Smooth muscle cell (in vitro differentiated cells): Measurements from ENCODE around the gene CHPF. TPM values are rescaled to one million over a fixed set of nuclear protein-coding genes. Genes with fewer than 3 reads are reported as not detected.

Source experiments
- DNase-seq: peaks from one replicate; lab custom pipeline; 2025; ENCODE audit not compliant: unreplicated experiment; lab: John Stamatoyannopoulos, UW
- H2AFZ ChIP-seq: fragments of 200-600 bp; sonication (generic); 2 replicates; pipeline ENCODE4 v1.6.0; 2016; ENCODE audit warnings: antibody characterized with exemption, low read depth, mild to moderate bottlenecking
- H3F3A ChIP-seq: fragments of 200-600 bp; sonication (generic); 2 replicates; pipeline ENCODE4 v1.6.0; 2017; ENCODE audit warnings: antibody characterized with exemption, low read depth
- H3K27ac ChIP-seq: fragments of 200-600 bp; sonication (generic); 2 replicates; pipeline ENCODE4 v1.5.1; 2016; ENCODE audit warnings: low read depth, mild to moderate bottlenecking
- H3K27me3 ChIP-seq: fragments of 200-600 bp; sonication (generic); 2 replicates; pipeline ENCODE4 v1.6.1; 2016; ENCODE audit warnings: low read depth, mild to moderate bottlenecking
- H3K36me3 ChIP-seq: fragments of 200-600 bp; sonication (generic); 2 replicates; pipeline ENCODE4 v1.5.1; 2016; ENCODE audit warnings: low read depth
- H3K4me1 ChIP-seq: fragments of 200-600 bp; sonication (generic); 2 replicates; pipeline ENCODE4 v1.5.1; 2016; ENCODE audit warnings: low read depth
- H3K4me2 ChIP-seq: fragments of 200-600 bp; sonication (generic); 2 replicates; pipeline ENCODE4 v1.6.0; 2016; ENCODE audit warnings: mild to moderate bottlenecking
- H3K4me3 ChIP-seq: fragments of 200-600 bp; sonication (generic); 2 replicates; pipeline ENCODE4 v1.5.1; 2016; ENCODE audit warnings: mild to moderate bottlenecking
- H3K79me2 ChIP-seq: fragments of 200-600 bp; sonication (generic); 2 replicates; pipeline ENCODE4 v1.6.0; 2016; ENCODE audit warnings: low read depth, mild to moderate bottlenecking
- H3K9ac ChIP-seq: fragments of 200-600 bp; sonication (generic); 2 replicates; pipeline ENCODE4 v1.6.0; 2016; ENCODE audit warnings: low read depth
- H3K9me3 ChIP-seq: fragments of 200-600 bp; sonication (generic); replicated peaks from 2 replicates; pipeline ENCODE4 v1.5.1; 2016; ENCODE audit warnings: low read depth
- H4K20me1 ChIP-seq: fragments of 200-600 bp; sonication (generic); 2 replicates; pipeline ENCODE4 v1.6.0; 2016; ENCODE audit warnings: low read depth
- WGBS: methylation state at CpG from one replicate; pipeline ENCODE4 v1.1.7; 2016; ENCODE audit warnings: low lambda C conversion rate; 5-methylcytosine and 5-hydroxymethylcytosine counted together
- polyA plus RNA-seq: library from polyadenylated mRNA; unstranded; fragments of >200 nt; fragmentation: Nextera tagmentation; extraction: Ambion mirVana; gene quantifications from 2 replicates; pipeline ENCODE4 v1.2.1, GENCODE V29; 2016
- total RNA-seq: library from RNA; depleted of rRNA; stranded (reverse); fragments of >200 nt; gene quantifications from 2 replicates; pipeline ENCODE4 v1.2.3, GENCODE V29; 2014
- TF ChIP-seq, protein P1 (sequence below): fragments of 200-600 bp; sonication (generic); IDR thresholded peaks from 2 replicates; pipeline ENCODE4 v1.5.1; 2017; ENCODE audit warnings: borderline replicate concordance, mild to moderate bottlenecking, antibody characterized with exemption; ENCODE audit not compliant: insufficient read depth, poor library complexity, severe bottlenecking

The CHPF gene
- total and polyA plus RNA-seq, 2 experiments from 2014 or later = 141 to 344 TPM

- H4K20me1 ChIP-seq = peaks cover 51% of the 10 kb centered on the region
- H3K27ac ChIP-seq = no peak overlapping the region
- H3K36me3 ChIP-seq = no peaks in the 10 kb centered on the region
- H3K4me1 ChIP-seq = peaks cover 11% of the 10 kb centered on the region
- TF ChIP-seq, protein P1, sequence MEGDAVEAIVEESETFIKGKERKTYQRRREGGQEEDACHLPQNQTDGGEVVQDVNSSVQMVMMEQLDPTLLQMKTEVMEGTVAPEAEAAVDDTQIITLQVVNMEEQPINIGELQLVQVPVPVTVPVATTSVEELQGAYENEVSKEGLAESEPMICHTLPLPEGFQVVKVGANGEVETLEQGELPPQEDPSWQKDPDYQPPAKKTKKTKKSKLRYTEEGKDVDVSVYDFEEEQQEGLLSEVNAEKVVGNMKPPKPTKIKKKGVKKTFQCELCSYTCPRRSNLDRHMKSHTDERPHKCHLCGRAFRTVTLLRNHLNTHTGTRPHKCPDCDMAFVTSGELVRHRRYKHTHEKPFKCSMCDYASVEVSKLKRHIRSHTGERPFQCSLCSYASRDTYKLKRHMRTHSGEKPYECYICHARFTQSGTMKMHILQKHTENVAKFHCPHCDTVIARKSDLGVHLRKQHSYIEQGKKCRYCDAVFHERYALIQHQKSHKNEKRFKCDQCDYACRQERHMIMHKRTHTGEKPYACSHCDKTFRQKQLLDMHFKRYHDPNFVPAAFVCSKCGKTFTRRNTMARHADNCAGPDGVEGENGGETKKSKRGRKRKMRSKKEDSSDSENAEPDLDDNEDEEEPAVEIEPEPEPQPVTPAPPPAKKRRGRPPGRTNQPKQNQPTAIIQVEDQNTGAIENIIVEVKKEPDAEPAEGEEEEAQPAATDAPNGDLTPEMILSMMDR = no peak
- H3F3A ChIP-seq = no peaks in the 10 kb centered on the region
- no peak for DNase-seq
- H2AFZ ChIP-seq = no peak overlapping the region
- peaks cover 9% of the 10 kb centered on the region for H3K79me2 ChIP-seq
- H3K4me2 ChIP-seq = no peak overlapping the region
- no peak overlapping the region for H3K9ac ChIP-seq
- WGBS = 58% methylated on average over 14 of the region's 15 CpGs
- H3K4me3 ChIP-seq = no peak overlapping the region
- H3K9me3 ChIP-seq = no peaks in the 10 kb centered on the region
- H3K27me3 ChIP-seq = no peaks in the 10 kb centered on the region
Measured at GRCh38 chr2:219537657-219538488, 5.7 kb downstream of the CHPF start.

DNA sequence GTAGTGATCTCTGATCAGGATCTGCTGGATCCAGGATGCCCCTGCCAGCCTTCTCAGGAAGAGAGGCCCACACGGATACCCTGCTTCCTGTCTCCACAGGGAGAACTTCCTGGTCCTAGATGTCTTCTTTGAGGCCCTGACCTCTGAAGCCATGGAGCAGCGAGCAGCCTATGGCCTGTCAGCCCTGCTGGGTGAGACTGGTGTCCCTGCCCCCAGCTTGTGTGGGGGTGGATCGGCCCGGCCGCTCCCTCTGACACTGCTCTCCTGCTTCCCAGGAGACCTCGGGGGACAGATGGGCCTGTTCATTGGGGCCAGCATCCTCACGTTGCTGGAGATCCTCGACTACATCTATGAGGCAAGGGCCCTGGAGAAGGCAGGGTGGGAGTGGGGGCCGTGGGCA lies 6.6 kb downstream of the CHPF start:
- no peak overlapping the region for H3K27ac ChIP-seq
- DNase-seq = no peak
- peaks cover 2% of the 10 kb centered on the region for H3K79me2 ChIP-seq
- no peak overlapping the region for H3K4me2 ChIP-seq
- TF ChIP-seq, protein P1 = no peak
- H3K36me3 ChIP-seq = no peaks in the 10 kb centered on the region
- peaks cover 5% of the 10 kb centered on the region for H3K4me1 ChIP-seq
- WGBS = 77% methylated on average over 9 of the region's 9 CpGs
- no peaks in the 10 kb centered on the region for H3F3A ChIP-seq
- H3K9ac ChIP-seq = no peak overlapping the region
- no peaks in the 10 kb centered on the region for H3K27me3 ChIP-seq
- H2AFZ ChIP-seq = no peak overlapping the region
- no peak overlapping the region for H3K4me3 ChIP-seq
- peaks cover 42% of the 10 kb centered on the region for H4K20me1 ChIP-seq
- H3K9me3 ChIP-seq = no peaks in the 10 kb centered on the region

GRCh38 chr2:219536425-219536824 lies 7.2 kb downstream of the CHPF start:
- Histone ChIP-seq H2AFZ (no peak overlapping the region), H3F3A (no peaks in the 10 kb centered on the region), H3K4me1 (peaks cover 4% of the 10 kb centered on the region), H3K4me2 (no peak overlapping the region), H3K9me3 (no peaks in the 10 kb centered on the region), H3K36me3 (no peaks in the 10 kb centered on the region), H3K4me3 (no peak overlapping the region), H3K9ac (no peak overlapping the region), H4K20me1 (peaks cover 37% of the 10 kb centered on the region), H3K27ac (no peak overlapping the region), H3K27me3 (no peaks in the 10 kb centered on the region), H3K79me2 (no peaks in the 10 kb centered on the region)
- TF ChIP-seq, protein P1 = no peak
- 94% methylated on average over 12 of the region's 16 CpGs for WGBS
- no peak for DNase-seq
